Adipose tissue (tissue), 3 donors: ENCODE data around the gene SPDEF. TPM values are rescaled to one million over a fixed set of nuclear protein-coding genes. Genes with fewer than 3 reads are reported as not detected.

Experiments
- H3K27ac ChIP-seq: one replicate; pipeline ENCODE4 v1.5.1; 2013; ENCODE audit warnings: low read depth, low read length
- WGBS, 3 donors: extraction: QIAGEN DNeasy Blood & Tissue Kit; methylation state at CpG; one replicate each; pipeline ENCODE4 v1.1.7; 2013; 5-methylcytosine and 5-hydroxymethylcytosine counted together
- polyA plus RNA-seq, 3 donors: library from polyadenylated mRNA; stranded (reverse); fragments of 200-250 nt; gene quantifications; one replicate each; pipeline ENCODE4 v1.2.3, GENCODE V29; 2013
- donor health status: healthy with polysubstance abuse.
- donor health status: Bipolar disorder and iron deficiency.
- donor health status: healthy.

Gene SPDEF
- 1 to 10 TPM in 1 of 3 donors, under 1 TPM in 2; 0.14 to 2.3 (median 0.45) TPM for polyA plus RNA-seq

DNA sequence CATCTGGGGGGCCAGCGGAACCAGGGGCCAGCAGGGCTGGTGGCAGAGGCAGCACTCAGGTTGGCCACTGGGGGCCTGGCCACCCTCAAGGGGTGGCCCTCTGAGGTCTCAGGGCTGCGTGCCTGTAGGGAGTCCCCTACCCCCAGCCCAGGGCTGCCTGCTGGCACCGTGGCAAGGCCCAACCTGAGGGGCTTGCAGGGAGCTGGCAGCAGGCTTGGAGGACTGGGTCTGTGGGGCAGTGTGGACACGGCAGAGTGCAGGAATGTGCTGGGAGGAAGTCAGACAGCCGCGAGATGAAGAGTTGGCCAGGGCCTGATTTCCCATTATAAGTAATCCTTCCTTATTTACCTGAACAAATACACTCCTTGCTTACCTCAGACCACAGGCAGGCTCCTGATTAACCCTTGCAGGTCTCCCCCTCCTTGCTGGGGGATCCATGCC is at the start of gene SPDEF:
TSS of gene SPDEF (minus strand) at position 299 of the 441 bp plus-strand sequence. CDS start 11,874 bp downstream, outside the sequence.
- no peak within 1 kb of the TSS for H3K27ac ChIP-seq
- 30 to 68% (median 60%) methylated on average over 5 to 6 of the region's 6 CpGs for WGBS, 3 donors

DNA sequence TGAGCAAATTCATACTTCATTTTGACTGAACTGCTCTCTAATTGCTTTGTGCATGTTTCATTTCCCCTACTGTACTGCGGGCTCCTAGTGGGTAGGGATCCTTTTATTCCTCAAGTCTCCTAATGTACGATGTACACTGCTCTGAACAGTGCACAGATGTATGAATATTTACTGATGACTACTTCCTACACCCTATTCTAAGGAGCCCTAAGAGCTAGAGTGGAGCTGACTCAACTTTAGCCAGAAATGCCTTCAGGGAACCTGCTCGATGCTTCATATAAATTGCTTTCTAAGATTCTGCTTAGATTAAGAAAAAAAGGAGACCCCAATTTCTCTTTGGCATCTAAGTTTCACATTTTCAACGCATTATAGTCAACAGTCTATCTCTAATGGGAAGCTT is 47.6 kb upstream of the SPDEF start:
- WGBS, 3 donors, result 88 to 96% (median 95%) methylated on average over 4 of the region's 4 CpGs
- H3K27ac ChIP-seq, result no peak overlapping the region

GRCh38 chr6:34602318-34603111 is 46.4 kb upstream of the SPDEF start:
- no peak overlapping the region for H3K27ac ChIP-seq
- 47 to 86% (median 75%) methylated on average over 10 of the region's 10 CpGs for WGBS, 3 donors

DNA sequence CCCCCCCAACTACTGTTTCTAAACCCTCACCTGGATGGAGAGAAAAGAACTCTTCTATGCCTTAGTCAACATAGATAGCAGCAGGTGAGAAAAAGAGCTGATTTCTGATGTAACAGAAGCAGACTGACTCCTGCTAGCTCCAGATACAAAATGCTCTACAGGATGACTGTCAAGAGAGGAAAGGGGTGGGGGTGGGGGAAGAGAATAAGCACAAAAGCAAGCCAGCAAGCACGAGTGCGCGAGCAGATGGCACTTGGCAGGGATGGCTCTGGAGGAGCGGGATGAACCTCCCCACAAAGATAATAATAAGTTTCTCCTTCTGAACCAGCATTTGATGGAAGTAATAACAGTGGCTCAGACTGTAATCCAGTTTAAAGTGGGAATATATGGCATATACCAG is 45.6 kb upstream of the SPDEF start:
- WGBS, 3 donors, result 74 to 77% (median 75%) methylated on average over 4 of the region's 4 CpGs

DNA sequence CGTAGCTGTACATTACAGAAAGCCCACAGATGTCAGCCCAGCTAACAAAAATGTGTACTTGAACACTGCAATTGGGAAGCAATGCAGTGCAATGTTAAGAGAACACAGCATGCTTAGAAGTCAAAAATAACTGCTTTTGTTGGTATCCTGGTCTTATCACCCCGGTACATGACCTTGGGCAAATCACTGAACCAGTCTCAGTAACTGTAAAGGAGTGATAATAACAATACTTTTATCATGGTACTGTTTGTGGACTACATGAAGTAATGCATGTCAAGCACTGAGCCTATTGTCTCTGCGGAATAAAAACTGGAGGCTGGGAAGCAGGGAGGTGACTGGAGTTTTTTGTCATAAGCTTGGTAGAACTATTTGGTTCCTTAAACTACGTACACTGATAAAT is 44.7 kb upstream of the SPDEF start:
- WGBS, 3 donors, result 44 to 96% (median 89%) methylated on average over 4 of the region's 4 CpGs
- no peak overlapping the region for H3K27ac ChIP-seq

More for the DNA sequence above, 45.6 kb upstream of the SPDEF start:
- H3K27ac ChIP-seq, result no peak overlapping the region

DNA sequence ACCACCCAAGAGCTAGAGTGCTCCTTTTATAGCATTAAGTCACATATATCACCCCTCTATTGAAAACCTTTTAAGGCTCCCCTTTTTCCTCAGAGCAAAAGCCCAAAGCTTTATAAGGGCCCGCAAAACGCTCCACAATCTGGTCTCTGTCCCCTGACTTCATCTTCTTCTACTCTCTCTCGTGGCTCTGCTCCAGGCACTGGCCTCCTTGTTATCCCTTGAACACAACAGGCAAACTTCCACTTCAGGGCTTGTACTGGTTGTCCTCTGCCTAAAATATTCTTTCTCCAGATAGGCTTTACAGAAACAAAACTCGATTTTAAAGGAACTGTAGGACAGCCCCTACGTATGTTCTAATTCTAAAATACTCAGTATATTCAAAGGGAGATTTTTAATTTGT is 44.0 kb upstream of the SPDEF start:
- WGBS, 3 donors, result 91 to 94% (median 91%) methylated on average over 5 of the region's 5 CpGs
- no peak overlapping the region for H3K27ac ChIP-seq

DNA sequence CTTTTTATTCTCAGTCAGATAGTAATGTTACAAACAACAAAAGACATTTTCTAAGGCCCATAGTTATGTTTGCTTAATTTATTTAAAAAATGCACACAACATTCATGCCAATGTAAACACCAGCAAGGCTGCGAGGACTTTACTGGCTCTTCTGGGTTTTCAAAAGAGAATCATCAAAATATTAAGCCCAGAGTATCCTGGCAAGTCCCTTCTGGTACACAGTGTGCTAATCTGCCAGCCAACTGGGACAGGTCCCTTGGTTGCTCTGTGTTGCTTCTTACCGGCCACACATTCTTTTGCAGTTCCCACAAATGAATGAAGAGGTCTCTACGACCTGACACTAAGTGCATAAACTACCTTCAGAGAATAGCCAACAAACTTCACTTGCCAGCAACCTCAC is 42.6 kb upstream of the SPDEF start:
- WGBS, 3 donors, result 22 to 75% (median 61%) methylated on average over 3 of the region's 3 CpGs
- no peak overlapping the region for H3K27ac ChIP-seq

DNA sequence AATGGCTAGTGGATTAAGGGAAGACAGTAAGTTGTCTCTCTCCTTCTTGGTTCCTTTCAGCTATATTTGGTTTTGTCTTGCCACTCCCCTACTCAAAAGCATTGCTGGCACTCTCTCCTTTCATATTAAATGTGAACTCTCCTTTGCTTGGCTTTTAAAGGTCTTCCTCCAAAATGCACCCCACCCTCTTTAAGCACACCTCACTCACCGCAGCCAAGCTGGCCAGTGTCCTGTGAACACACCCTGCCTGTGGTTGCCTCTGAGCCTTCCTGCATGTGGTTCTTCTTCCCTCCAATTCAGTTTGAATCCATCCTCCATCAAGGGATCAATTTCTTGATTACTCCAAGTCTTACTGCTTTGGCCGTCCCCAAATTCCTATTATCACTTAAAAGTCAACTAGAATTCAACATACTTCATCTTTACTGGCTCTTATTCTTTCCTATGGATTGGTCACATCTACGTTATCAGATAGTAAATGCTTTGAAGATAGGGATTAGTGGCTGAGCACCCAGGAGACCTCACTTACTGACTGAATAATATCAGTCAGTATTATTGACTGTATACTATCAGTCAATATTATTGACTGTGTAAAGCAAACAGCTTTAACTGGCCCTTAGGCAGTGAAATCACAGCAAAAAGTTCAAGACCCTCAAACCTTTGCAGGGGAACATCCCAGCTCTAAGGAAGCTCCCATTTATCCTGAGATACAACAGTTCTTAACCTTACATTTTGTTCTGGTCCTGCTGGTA is 41.6 kb upstream of the SPDEF start:
- H3K27ac ChIP-seq, result no peak overlapping the region
- WGBS, 3 donors, result 82 to 87% (median 87%) methylated on average over 3 of the region's 3 CpGs

- H3K27ac ChIP-seq, result no peak overlapping the region
- WGBS, 3 donors, result 37 to 85% (median 47%) methylated on average over 1 of the region's 1 CpG
Observed at GRCh38 chr6:34596798-34597197, 40.7 kb upstream of the SPDEF start.

DNA sequence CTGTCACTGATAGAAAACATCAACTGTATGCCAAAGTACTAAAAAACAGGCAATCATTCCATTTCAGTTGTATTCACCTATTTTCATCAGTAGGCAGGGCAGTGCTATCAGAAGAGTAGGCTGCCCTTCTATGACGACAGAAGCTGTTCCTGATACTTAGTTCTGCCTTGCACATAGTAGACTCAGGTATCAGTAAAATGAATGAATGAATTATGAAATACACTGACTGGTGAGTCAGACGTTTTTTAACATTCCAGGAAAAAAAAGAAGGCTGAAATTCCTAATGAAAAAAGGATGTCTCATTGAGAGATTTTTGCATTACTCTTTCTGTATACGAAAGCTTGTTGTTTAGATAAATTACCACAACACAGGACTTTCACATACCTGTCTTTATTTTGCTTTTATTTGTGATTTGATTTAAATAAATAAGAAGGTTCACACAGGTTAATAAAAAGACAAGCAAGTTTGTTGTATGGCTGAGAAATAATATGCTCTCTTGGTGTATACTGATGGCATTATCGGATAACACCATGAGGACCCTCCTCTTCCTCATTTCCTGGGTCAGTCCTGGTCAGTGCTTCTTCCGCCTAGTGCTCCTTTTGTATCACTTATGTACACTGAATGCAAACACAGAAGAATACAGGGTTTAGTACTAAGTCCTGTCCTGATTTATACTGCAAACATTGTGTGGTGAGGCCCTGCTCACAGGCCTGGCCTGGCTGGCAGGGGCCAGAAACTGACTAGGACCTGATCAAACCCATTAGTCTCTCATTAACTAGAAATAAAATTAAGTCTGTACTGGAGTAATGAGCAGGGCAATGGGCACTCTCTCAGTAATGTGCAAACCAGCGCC is 39.4 kb upstream of the SPDEF start:
- WGBS, 3 donors, result 71 to 74% (median 72%) methylated on average over 6 of the region's 6 CpGs
- no peak overlapping the region for H3K27ac ChIP-seq

DNA sequence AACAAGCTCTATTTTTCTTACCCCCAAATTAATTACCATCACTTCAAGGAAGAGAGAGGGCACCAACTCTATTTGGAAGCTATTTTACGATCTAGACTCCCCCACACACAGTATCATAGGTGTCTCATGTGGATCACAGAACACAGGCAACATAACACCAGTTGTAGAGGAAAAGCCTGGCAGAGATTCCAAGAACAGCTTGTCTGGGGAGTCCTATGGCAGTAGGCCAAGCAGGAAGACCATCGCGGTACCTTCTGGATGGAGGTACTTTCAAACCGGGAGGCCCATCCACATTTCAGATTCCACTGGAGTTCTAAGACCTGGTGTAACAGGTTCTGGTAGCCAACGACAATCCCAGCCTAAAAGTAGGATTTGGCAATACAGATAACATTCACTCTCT is 37.6 kb upstream of the SPDEF start:
- WGBS, 3 donors, result 59 to 67% (median 59%) methylated on average over 5 of the region's 5 CpGs
- H3K27ac ChIP-seq, result no peak overlapping the region

- 92 to 95% (median 93%) methylated on average over 10 of the region's 10 CpGs for WGBS, 3 donors
- H3K27ac ChIP-seq, result no peak overlapping the region
Observed at GRCh38 chr6:34592208-34592952, 36.3 kb upstream of the SPDEF start.

GRCh38 chr6:34589691-34590090 is 33.6 kb upstream of the SPDEF start:
- WGBS, 3 donors, result 89 to 96% (median 90%) methylated on average over 5 of the region's 5 CpGs
- H3K27ac ChIP-seq, result no peak overlapping the region

- no peak overlapping the region for H3K27ac ChIP-seq
- WGBS, 3 donors, result 87 to 99% (median 98%) methylated on average over 2 of the region's 2 CpGs
Observed at GRCh38 chr6:34589140-34589539, 33.0 kb upstream of the SPDEF start.

DNA sequence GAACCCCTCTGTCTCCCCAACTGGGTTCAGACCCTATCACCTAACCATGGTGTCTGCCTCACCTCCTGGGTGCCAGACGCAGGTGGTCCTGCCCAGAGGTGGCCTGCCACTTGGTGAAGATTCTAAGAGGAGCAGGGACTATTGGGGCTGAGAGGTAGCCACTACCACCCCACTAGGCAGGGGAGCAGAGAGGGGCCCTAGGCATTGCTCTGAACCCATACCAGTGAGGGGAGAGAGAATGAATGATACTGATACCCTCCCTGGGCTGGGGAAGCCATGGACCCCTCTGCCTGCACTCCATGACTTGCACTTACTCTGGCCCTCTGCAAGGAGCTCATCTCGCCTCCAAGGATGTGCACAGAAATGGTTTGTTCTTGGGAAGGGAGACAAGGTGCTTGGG is 31.7 kb upstream of the SPDEF start:
- 95 to 97% (median 97%) methylated on average over 2 of the region's 2 CpGs for WGBS, 3 donors
- no peak overlapping the region for H3K27ac ChIP-seq

- 82 to 92% (median 88%) methylated on average over 2 of the region's 2 CpGs for WGBS, 3 donors
- no peak overlapping the region for H3K27ac ChIP-seq
Observed at GRCh38 chr6:34587325-34587724, 31.2 kb upstream of the SPDEF start.

DNA sequence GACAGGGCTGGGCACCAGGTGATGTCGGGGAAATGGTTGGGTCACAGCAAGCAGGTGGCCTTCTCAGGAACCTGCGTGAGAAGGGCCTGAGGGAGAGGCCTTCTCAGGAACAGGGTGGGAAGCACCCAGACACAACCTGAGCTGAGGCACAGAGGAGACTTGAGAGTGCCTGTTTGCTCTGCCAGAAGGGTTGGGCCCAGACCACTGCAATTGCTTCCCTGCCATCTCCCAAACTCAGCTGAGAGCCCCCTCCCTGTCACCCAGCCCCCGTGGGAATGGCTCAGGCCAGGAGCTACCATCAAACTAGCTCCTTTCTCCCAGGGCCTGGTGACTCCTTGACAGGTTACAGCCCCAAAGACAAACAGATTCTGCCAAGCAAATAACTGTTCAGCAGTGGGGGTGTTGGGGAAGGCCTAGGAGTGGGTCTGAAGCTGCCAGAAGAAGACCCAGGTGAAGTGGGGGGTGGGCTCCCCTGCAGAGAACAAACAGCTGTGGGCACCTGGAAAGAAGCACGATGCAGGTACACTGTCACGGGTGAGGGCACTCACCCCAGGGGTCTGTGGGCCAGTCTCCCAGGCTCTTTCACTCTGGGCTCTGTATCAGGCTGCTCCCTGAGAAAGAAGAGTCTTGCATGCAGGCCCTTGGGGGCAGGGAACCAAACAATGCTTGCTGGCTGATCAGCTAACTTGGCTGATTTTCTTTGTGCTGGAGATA is 30.4 kb upstream of the SPDEF start:
- WGBS, 3 donors, result 71 to 95% (median 92%) methylated on average over 5 of the region's 5 CpGs
- no peak overlapping the region for H3K27ac ChIP-seq
